C1 segment of cervical spinal cord (tissue), 14 donors: Measurements from ENCODE around the gene VCL.
A peak's percentile ranks its signal among the peaks of the same experiment; 100 is the strongest.
"Not testable (repeated sequence)": the region's sequence is repeated elsewhere in the genome, so short reads cannot be mapped to it uniquely, and the experiment has no call there.

ENCODE experiments used
- DNase-seq, 14 donors: peaks; one replicate each; lab custom pipeline; 2025; lab: John Stamatoyannopoulos, UW

Gene VCL

GRCh38 chr10:73971636-73972354 lies 26.1 kb upstream of the VCL start:
- DNase-seq: no peak

GRCh38 chr10:73973427-73973826 lies 24.5 kb upstream of the VCL start:
- no peak for DNase-seq

DNA sequence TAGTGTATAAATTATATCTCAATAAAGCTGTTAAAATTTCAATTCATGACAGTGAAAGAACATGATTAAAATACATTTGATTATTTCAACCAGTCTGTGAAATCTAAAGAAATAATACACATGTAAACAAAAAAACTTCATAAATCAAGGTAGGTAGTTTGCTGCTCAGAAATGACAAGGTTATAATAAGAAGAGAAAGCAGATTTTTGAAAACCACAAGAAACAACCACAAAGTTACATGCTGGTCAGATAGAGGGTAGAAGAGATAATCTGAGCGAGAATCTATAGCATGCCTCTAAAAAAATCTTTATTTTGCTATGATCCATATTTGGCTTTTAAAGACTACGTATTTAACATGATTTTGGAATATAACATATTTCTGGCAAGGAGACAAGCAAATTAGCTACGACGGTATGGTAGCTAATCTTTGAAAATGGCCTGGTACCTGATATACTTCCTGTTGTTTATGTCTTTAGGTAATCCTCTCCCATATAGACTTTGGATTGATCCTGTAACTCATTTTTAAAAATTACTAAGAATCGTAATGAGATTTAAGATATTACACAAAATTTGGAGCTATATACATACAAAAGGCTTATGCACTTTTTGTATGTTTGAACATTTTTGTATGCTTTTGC lies 23.5 kb upstream of the VCL start:
- no peak for DNase-seq

- DNase-seq: no peak
Observed at GRCh38 chr10:73975388-73975787, 22.5 kb upstream of the VCL start.

GRCh38 chr10:73979141-73979808 lies 18.6 kb upstream of the VCL start:
- no peak for DNase-seq

DNA sequence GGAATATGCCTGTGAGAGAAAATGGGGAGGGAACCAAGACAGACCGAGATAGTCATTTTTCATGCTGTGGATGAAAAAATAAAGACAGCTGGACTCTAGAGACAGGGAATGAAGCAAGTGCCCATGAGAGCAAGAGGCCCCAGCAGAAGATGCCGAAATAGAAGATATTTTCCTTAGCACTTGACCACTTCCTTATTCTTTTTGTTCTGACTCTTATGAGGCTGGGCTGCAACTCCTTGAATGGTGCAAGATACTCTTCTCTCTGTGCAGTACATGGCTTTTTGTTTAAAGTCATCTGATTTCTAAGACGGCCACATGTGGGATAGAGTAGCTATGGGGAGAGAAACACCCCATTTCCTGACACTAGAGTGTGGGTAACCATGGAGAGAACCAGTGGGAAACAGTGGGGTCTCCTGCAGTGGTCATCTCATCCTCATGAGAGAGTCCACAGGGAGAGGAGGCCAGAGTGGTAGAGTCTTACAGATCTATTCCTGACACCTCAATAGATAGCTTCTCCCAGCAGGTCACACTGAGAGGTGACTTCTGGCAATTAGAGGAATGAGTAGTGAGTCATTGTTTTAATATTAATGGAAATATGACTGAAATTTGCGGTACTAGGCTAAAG lies 18.0 kb upstream of the VCL start:
- DNase-seq: no peak

DNA sequence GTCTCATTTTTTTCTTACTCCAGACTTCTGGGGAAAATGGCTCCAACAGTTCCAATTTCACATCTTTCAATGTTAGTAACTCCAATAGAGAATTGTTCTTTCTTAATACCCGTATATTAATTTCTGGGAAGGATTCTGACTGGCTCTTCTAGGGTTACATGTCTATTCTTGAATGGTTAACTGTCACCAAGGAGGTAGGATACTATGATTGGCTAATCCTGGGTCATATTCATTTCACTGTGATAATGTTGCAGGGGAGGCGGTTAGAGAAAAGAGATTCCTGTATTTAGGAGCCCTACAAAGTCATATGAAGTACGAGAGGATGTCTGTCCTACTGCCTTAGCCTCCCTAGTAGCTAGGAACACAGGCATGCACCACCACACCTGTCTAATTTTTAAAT lies 16.1 kb upstream of the VCL start:
- no peak for DNase-seq

DNA sequence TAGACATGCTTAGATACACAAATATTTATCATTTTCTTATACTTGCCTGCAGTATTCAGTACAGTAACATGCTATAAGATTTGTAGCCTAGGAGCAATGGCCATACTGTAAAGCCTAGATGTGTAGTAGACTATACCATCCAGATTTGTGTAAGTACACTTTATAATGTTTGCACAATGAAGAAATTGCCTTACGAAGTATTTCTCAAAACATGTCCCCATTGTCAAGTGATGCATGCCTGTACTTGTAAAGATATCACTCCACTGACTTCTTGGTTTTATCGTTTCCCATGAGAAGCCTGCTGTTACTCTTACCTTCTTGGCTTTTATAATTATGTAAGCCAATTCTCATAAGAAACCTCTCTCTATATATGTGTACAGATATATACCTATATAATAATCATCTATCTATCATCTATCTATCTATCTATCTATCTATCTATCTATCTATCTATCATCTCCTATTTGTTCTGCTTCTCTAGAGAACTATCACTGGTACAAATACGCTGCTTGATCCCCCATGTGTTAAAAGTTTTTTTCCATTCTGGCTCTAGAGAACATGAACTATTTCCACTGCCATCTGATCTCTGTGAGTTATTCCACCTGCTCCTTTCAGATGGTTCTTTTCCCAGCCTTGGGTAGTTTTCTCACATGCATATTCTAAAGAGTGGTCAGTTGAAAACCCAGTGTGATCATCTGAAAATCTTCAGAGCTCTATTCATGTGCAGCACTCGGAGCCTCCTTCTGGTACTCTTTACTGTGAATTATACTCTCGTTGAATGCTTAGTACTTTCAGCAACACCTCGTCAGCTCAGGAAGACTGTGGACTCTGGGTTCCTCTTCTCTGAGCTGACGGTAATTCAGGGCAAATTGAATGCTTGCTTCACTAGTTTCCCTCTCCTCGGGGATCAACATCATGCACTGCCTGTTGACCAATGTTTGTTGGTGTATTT lies 14.5 kb upstream of the VCL start:
- no peak for DNase-seq

GRCh38 chr10:73989594-73990150 lies 8.2 kb upstream of the VCL start:
- DNase-seq: no peak

DNA sequence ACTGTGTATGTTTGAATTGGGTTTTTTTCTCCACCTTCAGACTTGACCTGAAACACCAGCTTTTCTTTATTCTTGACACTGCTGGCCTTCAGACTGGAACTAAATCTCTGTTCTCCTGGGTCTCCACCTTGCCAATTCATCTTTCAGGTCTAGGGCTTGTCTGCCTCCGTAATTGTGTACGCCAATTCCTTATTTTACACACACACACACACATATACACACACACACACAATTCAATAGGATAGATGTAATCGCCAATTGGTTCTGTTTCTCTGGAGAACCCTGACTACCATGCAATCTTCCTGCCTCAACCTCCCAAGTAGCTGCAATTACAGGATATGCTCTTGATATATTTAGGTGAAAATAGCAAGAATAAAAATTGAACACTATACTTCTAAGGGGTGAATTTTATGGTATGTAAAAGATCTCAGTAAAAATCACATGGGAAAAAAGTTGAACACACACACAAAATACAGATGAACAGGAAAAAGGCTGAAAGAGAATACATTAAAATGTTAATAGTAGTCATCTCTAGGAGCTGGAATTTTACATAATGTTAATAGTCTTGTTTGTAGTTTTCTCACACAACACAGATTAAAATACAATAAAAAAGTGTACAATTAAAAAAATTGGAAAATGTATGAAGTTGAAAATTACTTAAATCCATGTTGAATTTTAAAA lies 6.6 kb upstream of the VCL start:
- no peak for DNase-seq

- DNase-seq: no peak
Observed at GRCh38 chr10:73991884-73992245, 6.1 kb upstream of the VCL start.

- DNase-seq: no peak
Observed at GRCh38 chr10:73992899-73993788, 4.8 kb upstream of the VCL start.

- no peak for DNase-seq
Observed at GRCh38 chr10:73995035-73995358, 2.9 kb upstream of the VCL start.

DNA sequence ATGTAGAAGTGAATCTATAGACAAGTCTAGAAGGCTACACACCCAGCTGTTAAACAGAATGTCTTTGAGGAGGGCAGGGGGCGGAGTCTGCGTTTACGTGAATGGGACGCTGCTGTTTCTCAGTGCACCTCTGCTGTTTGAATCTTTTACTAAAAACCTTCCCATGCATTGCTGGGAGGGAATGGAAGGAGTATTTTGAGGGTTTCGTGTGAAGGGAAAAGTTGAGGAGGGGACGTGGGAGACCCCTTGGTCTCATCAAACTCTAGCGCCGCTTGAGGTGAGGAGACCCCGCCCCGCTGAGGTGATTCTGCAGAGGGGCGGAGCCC lies 492 bp upstream of the VCL start:
- no peak for DNase-seq

- no peak for DNase-seq
Observed at GRCh38 chr10:73998623-73998928, 660 bp downstream of the VCL start.

DNA sequence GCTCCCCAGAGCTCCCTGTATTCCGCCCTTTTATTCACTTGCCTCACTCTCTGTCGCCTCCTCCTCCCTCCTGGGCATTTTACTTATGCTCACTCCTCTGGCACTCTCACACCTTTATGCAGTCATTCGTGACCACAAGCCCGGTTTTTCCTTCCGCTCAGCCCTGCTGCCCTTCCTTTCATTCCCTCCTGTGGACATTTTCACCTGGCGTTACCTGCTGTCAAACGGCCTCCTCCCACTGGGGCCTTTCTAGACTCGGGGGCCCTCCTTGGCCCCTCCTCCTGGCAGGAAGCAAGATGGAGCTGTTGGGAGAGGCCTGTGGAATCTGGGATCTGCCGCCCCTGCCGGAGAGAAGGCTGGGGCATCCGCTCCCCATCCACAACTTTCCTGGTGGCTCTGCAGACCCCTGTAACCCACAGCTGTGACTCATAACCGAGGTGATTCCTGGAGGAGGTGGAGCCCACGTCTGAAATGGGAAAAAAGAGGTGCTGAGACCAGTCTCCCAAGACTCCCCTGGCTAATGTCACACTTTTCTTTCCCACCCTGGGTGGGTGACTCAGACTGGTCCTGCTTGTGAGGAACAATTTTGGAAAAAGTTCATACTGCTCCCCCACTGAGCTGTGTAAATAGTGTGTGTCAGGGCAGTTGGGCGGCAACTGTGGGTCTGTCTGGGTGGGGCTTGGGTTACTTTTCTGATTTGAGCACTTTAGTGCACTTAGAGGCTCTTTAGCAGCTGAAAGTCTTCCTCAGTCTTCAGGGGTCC lies 1.2 kb downstream of the VCL start:
- DNase-seq: peak in 9 of 14 donors; percentile 10 to 60 (median 26)

- no peak for DNase-seq
Observed at GRCh38 chr10:73999703-74000102, 1.8 kb downstream of the VCL start.

GRCh38 chr10:74000244-74000643 lies 2.3 kb downstream of the VCL start:
- not testable (repeated sequence) for DNase-seq
